HepG2 (cell line): Measurements from ENCODE around the gene JAG1. TPM values are rescaled to one million over a fixed set of nuclear protein-coding genes. Genes with fewer than 3 reads are reported as not detected.

ENCODE experiments used
- ATM ChIP-seq: fragments of 450-650 bp; IDR thresholded peaks from 2 replicates; pipeline ENCODE4 v1.7.1; 2017; ENCODE audit warnings: mild to moderate bottlenecking, borderline replicate concordance
- CBFB ChIP-seq: sonication (generic); formaldehyde crosslinking; IDR thresholded peaks from 2 replicates; pipeline ENCODE4 v1.4.0; 2020; ENCODE audit warnings: missing genetic modification reagents
- FOSL2 ChIP-seq: sonication (generic); formaldehyde crosslinking; IDR thresholded peaks from 2 replicates; pipeline ENCODE4 v1.4.0; 2020; ENCODE audit warnings: missing genetic modification reagents
- FOXO1 ChIP-seq: sonication (generic); formaldehyde crosslinking; IDR thresholded peaks from 2 replicates; pipeline ENCODE4 v1.4.0; 2020; ENCODE audit warnings: missing genetic modification reagents
- KLF9 ChIP-seq: IDR thresholded peaks from 2 replicates; pipeline ENCODE4 v1.6.1; 2016; ENCODE audit warnings: low read depth
- MAF1 ChIP-seq: sonication (generic); formaldehyde crosslinking; IDR thresholded peaks from 2 replicates; pipeline ENCODE4 v1.5.0; 2020; ENCODE audit warnings: missing genetic modification reagents, borderline replicate concordance
- NFYB ChIP-seq: sonication (generic); formaldehyde crosslinking; IDR thresholded peaks from 2 replicates; pipeline ENCODE4 v1.4.0; 2020; ENCODE audit warnings: missing genetic modification reagents
- NR2F1 ChIP-seq, 2 experiments: fragments of 450-650 bp in 1 of 2; formaldehyde crosslinking in 1 of 2; IDR thresholded peaks; 2 replicates each; pipeline versions ENCODE4 v1.5.0 to v1.6.1; 2016 to 2020; ENCODE audit warnings: mild to moderate bottlenecking in 1 of 2, missing compliant biosample characterization in 1 of 2, missing genetic modification reagents in 1 of 2, moderate library complexity in 1 of 2
- PHF21A ChIP-seq: sonication (generic); formaldehyde crosslinking; IDR thresholded peaks from 2 replicates; pipeline ENCODE4 v1.5.0; 2020; ENCODE audit warnings: mild to moderate bottlenecking, missing genetic modification reagents
- SSRP1 ChIP-seq: IDR thresholded peaks from 2 replicates; pipeline ENCODE4 v1.6.1; 2016; ENCODE audit warnings: control low read depth
- THYN1 ChIP-seq: sonication (generic); formaldehyde crosslinking; IDR thresholded peaks from 2 replicates; pipeline ENCODE4 v1.8.1; 2023; ENCODE audit warnings: low read depth, mild to moderate bottlenecking, moderate library complexity, missing genetic modification reagents, borderline replicate concordance
- TOPORS ChIP-seq: sonication (generic); formaldehyde crosslinking; IDR thresholded peaks from 2 replicates; pipeline ENCODE4 v1.8.0; 2023; ENCODE audit warnings: mild to moderate bottlenecking, missing genetic modification reagents
- ZBTB20 ChIP-seq: sonication (generic); formaldehyde crosslinking; IDR thresholded peaks from 2 replicates; pipeline ENCODE4 v1.8.1; 2023; ENCODE audit warnings: missing genetic modification reagents, low read depth, mild to moderate bottlenecking, borderline replicate concordance
- ZNF451 ChIP-seq: sonication (generic); formaldehyde crosslinking; IDR thresholded peaks from 2 replicates; pipeline ENCODE4 v1.5.0; 2020; ENCODE audit warnings: mild to moderate bottlenecking, missing genetic modification reagents
- ZNF713 ChIP-seq: sonication (generic); formaldehyde crosslinking; IDR thresholded peaks from 2 replicates; pipeline ENCODE4 v1.4.0; 2020; ENCODE audit warnings: mild to moderate bottlenecking, missing genetic modification reagents
- ZNF772 ChIP-seq: sonication (generic); formaldehyde crosslinking; IDR thresholded peaks from 2 replicates; pipeline ENCODE4 v1.5.0; 2020; ENCODE audit warnings: mild to moderate bottlenecking, missing genetic modification reagents
- ZNF788 ChIP-seq: sonication (generic); formaldehyde crosslinking; IDR thresholded peaks from 2 replicates; pipeline ENCODE4 v1.5.0; 2020; ENCODE audit warnings: mild to moderate bottlenecking, missing genetic modification reagents, borderline replicate concordance
- polyA plus RNA-seq, 8 experiments: library from polyadenylated mRNA; depleted of rRNA in 3 of 8; stranded (reverse) in 7 of 8; unstranded in 1 of 8; fragments of >200 nt; fragmentation: Illumina TruSeq in 4 of 8; extraction: Trizol in 4 of 8; gene quantifications; 2 replicates each; pipeline versions ENCODE4 v1.2.1 to v1.2.3, GENCODE V29; 2011 to 2016; ENCODE audit warnings: low read depth in 4 of 8, missing spikeins in 1 of 8, mixed read lengths in 1 of 8; ENCODE audit not compliant: insufficient read depth in 1 of 8
- total RNA-seq, 5 experiments: library from RNA; depleted of rRNA; stranded (reverse); fragments of >200 nt; fragmentation: Illumina TruSeq; extraction: Trizol; gene quantifications; 2 replicates each; pipeline ENCODE4 v1.2.3, GENCODE V29; 2016; ENCODE audit warnings: low read depth in 1 of 5
- TF ChIP-seq, protein P1 (sequence below): sonication (generic); formaldehyde crosslinking; IDR thresholded peaks from 2 replicates; pipeline ENCODE4 v1.5.1; 2020; ENCODE audit warnings: missing genetic modification reagents, mild to moderate bottlenecking, borderline replicate concordance
- TF ChIP-seq, protein P2 (sequence below): sonication (generic); formaldehyde crosslinking; IDR thresholded peaks from 2 replicates; pipeline ENCODE4 v1.5.1; 2020; ENCODE audit warnings: missing genetic modification reagents, mild to moderate bottlenecking, borderline replicate concordance
- TF ChIP-seq, protein P3 (sequence below): sonication (generic); formaldehyde crosslinking; IDR thresholded peaks from 2 replicates; pipeline ENCODE4 v1.9.0; 2021; ENCODE audit warnings: mild to moderate bottlenecking, missing genetic modification reagents

Gene JAG1
- total and polyA plus RNA-seq, 2 of the 13 experiments (the other 11 are each of a cell fraction or from before 2014, with no cell fraction given): 47.1 to 56.3 TPM

- TF ChIP-seq THYN1 (CRISPR knock-in tag) (no peak), PHF21A (no peak), SSRP1 (CRISPR knock-in tag) (no peak), KLF9 (CRISPR knock-in tag) (no peak), ATM (no peak), ZBTB20 (CRISPR knock-in tag) (0 out of 2 replicates have a peak, but pooled peaks have one; percentile 6), FOXO1 (CRISPR knock-in tag) (peak; percentile 85), CBFB (CRISPR knock-in tag) (peak; percentile 70; the same call in 1 of the 2 replicates), FOSL2 (no peak), ZNF713 (CRISPR knock-in tag) (no peak), TOPORS (CRISPR knock-in tag) (no peak), MAF1 (CRISPR knock-in tag) (peak; percentile 79; the same call in 1 of the 2 replicates), NR2F1 (CRISPR knock-in tag; IDR thresholded peaks at IDR 0.05) (0 out of 4 replicates have a peak, but pooled peaks of 1 of the 2 experiments have one; percentile 17), NFYB (CRISPR knock-in tag) (no peak), ZNF772 (CRISPR knock-in tag) (no peak), ZNF451 (CRISPR knock-in tag) (no peak), ZNF788 (CRISPR knock-in tag) (0 out of 2 replicates have a peak, but pooled peaks have one; percentile 5)
- TF ChIP-seq, protein P1, sequence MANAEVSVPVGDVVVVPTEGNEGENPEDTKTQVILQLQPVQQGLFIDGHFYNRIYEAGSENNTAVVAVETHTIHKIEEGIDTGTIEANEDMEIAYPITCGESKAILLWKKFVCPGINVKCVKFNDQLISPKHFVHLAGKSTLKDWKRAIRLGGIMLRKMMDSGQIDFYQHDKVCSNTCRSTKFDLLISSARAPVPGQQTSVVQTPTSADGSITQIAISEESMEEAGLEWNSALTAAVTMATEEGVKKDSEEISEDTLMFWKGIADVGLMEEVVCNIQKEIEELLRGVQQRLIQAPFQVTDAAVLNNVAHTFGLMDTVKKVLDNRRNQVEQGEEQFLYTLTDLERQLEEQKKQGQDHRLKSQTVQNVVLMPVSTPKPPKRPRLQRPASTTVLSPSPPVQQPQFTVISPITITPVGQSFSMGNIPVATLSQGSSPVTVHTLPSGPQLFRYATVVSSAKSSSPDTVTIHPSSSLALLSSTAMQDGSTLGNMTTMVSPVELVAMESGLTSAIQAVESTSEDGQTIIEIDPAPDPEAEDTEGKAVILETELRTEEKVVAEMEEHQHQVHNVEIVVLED (CRISPR knock-in tag): peak; percentile 59; the same call in 1 of the 2 replicates
- TF ChIP-seq, protein P2, sequence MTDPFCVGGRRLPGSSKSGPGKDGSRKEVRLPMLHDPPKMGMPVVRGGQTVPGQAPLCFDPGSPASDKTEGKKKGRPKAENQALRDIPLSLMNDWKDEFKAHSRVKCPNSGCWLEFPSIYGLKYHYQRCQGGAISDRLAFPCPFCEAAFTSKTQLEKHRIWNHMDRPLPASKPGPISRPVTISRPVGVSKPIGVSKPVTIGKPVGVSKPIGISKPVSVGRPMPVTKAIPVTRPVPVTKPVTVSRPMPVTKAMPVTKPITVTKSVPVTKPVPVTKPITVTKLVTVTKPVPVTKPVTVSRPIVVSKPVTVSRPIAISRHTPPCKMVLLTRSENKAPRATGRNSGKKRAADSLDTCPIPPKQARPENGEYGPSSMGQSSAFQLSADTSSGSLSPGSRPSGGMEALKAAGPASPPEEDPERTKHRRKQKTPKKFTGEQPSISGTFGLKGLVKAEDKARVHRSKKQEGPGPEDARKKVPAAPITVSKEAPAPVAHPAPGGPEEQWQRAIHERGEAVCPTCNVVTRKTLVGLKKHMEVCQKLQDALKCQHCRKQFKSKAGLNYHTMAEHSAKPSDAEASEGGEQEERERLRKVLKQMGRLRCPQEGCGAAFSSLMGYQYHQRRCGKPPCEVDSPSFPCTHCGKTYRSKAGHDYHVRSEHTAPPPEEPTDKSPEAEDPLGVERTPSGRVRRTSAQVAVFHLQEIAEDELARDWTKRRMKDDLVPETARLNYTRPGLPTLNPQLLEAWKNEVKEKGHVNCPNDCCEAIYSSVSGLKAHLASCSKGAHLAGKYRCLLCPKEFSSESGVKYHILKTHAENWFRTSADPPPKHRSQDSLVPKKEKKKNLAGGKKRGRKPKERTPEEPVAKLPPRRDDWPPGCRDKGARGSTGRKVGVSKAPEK: peak; percentile 85; the same call in 1 of the 2 replicates
- TF ChIP-seq, protein P3, sequence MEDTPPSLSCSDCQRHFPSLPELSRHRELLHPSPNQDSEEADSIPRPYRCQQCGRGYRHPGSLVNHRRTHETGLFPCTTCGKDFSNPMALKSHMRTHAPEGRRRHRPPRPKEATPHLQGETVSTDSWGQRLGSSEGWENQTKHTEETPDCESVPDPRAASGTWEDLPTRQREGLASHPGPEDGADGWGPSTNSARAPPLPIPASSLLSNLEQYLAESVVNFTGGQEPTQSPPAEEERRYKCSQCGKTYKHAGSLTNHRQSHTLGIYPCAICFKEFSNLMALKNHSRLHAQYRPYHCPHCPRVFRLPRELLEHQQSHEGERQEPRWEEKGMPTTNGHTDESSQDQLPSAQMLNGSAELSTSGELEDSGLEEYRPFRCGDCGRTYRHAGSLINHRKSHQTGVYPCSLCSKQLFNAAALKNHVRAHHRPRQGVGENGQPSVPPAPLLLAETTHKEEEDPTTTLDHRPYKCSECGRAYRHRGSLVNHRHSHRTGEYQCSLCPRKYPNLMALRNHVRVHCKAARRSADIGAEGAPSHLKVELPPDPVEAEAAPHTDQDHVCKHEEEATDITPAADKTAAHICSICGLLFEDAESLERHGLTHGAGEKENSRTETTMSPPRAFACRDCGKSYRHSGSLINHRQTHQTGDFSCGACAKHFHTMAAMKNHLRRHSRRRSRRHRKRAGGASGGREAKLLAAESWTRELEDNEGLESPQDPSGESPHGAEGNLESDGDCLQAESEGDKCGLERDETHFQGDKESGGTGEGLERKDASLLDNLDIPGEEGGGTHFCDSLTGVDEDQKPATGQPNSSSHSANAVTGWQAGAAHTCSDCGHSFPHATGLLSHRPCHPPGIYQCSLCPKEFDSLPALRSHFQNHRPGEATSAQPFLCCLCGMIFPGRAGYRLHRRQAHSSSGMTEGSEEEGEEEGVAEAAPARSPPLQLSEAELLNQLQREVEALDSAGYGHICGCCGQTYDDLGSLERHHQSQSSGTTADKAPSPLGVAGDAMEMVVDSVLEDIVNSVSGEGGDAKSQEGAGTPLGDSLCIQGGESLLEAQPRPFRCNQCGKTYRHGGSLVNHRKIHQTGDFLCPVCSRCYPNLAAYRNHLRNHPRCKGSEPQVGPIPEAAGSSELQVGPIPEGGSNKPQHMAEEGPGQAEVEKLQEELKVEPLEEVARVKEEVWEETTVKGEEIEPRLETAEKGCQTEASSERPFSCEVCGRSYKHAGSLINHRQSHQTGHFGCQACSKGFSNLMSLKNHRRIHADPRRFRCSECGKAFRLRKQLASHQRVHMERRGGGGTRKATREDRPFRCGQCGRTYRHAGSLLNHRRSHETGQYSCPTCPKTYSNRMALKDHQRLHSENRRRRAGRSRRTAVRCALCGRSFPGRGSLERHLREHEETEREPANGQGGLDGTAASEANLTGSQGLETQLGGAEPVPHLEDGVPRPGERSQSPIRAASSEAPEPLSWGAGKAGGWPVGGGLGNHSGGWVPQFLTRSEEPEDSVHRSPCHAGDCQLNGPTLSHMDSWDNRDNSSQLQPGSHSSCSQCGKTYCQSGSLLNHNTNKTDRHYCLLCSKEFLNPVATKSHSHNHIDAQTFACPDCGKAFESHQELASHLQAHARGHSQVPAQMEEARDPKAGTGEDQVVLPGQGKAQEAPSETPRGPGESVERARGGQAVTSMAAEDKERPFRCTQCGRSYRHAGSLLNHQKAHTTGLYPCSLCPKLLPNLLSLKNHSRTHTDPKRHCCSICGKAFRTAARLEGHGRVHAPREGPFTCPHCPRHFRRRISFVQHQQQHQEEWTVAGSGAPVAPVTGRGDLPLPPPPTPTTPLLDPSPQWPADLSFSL (CRISPR knock-in tag): peak; percentile 52; the same call in 1 of the 2 replicates
Measured at GRCh38 chr20:10672624-10673127, 1.1 kb downstream of the JAG1 start (continued).
